ENCODE measurements around the gene SYT17. TPM values are rescaled to one million over a fixed set of nuclear protein-coding genes. Genes with fewer than 3 reads are reported as not detected.

The SYT17 gene
- total and polyA plus RNA-seq, 8 donors = 2.9 to 37.1 (median 10.7) TPM

- H3K36me3 ChIP-seq = no peaks in the 10 kb centered on the region
- H3K4me1 ChIP-seq = peaks cover 0 to 16% (median 0%) of the 10 kb centered on the region in 4 donors
- H3K9me3 ChIP-seq = no peaks in the 10 kb centered on the region
- TF ChIP-seq CTCF (IDR thresholded peaks at IDR 0.05) (no peak), POLR2AphosphoS5 (IDR thresholded peaks at IDR 0.05) (no peak), POLR2A (IDR thresholded peaks at IDR 0.05) (no peak), EP300 (IDR thresholded peaks at IDR 0.05) (no peak)
- intact Hi-C loops (cut with DNase I; ENCODE audit: low total_unique reads) = no loop called here
- H3K27ac ChIP-seq = no peak overlapping the region
- no peak overlapping the region for H3K4me3 ChIP-seq
- no peak for DNase-seq
- no peaks in the 10 kb centered on the region for H3K27me3 ChIP-seq
- 23 to 58% (median 43%) methylated on average over 3 of the region's 3 CpGs for WGBS, 5 donors
Measured at GRCh38 chr16:19282101-19282500, 114.1 kb downstream of the SYT17 start.

- H3K4me1 ChIP-seq = peaks cover 0 to 16% (median 0%) of the 10 kb centered on the region in 4 donors
- no peak for DNase-seq
- no peak for TF ChIP-seq CTCF (IDR thresholded peaks at IDR 0.05)
- no peak for TF ChIP-seq POLR2A (IDR thresholded peaks at IDR 0.05)
- no peak for TF ChIP-seq POLR2AphosphoS5 (IDR thresholded peaks at IDR 0.05)
- TF ChIP-seq EP300 (IDR thresholded peaks at IDR 0.05) = no peak
- no peaks in the 10 kb centered on the region for H3K36me3 ChIP-seq
- H3K27ac ChIP-seq = peak overlapping the region in 1 of 5 donors; percentile 24
- H3K9me3 ChIP-seq = no peaks in the 10 kb centered on the region
- H3K4me3 ChIP-seq = no peak overlapping the region
- intact Hi-C loops (cut with DNase I; ENCODE audit: low total_unique reads) = no loop called here
- 89 to 96% (median 91%) methylated on average over 2 of the region's 2 CpGs for WGBS, 5 donors
- no peaks in the 10 kb centered on the region for H3K27me3 ChIP-seq
Measured at GRCh38 chr16:19283637-19284036, 115.6 kb downstream of the SYT17 start.

GRCh38 chr16:19284207-19284606, 116.2 kb downstream of the SYT17 start:
- H3K4me3 ChIP-seq = no peak overlapping the region
- H3K4me1 ChIP-seq = peaks cover 0 to 16% (median 0%) of the 10 kb centered on the region in 4 donors
- no peaks in the 10 kb centered on the region for H3K9me3 ChIP-seq
- H3K27ac ChIP-seq = peak overlapping the region in 2 of 5 donors; percentile 34 to 44
- DNase-seq = peak; percentile 55 to 90
- TF ChIP-seq POLR2AphosphoS5 (IDR thresholded peaks at IDR 0.05) (peak; percentile 34 to 62 (median 44)), CTCF (IDR thresholded peaks at IDR 0.05) (no peak)
- no peaks in the 10 kb centered on the region for H3K36me3 ChIP-seq
- WGBS, 5 donors = 24 to 39% (median 25%) methylated on average over 1 of the region's 1 CpG
- H3K27me3 ChIP-seq = no peaks in the 10 kb centered on the region
- intact Hi-C loops (cut with DNase I; ENCODE audit: low total_unique reads) = no loop called here

- no peak for TF ChIP-seq POLR2AphosphoS5 (IDR thresholded peaks at IDR 0.05)
- no peak for TF ChIP-seq POLR2A (IDR thresholded peaks at IDR 0.05)
- no peak for TF ChIP-seq CTCF (IDR thresholded peaks at IDR 0.05)
- TF ChIP-seq EP300 (IDR thresholded peaks at IDR 0.05) = no peak
- WGBS, 5 donors = 74 to 90% (median 88%) methylated on average over 2 of the region's 2 CpGs
- no peak within 1 kb of the TSS for H3K4me3 ChIP-seq
- H3K9me3 ChIP-seq = no peaks in the 10 kb centered on the region
- peak within 1 kb of the TSS in 3 of 5 donors; percentile 8 to 44 (median 34) for H3K27ac ChIP-seq
- no peaks in the 10 kb centered on the region for H3K36me3 ChIP-seq
- H3K4me1 ChIP-seq = peaks cover 0 to 28% (median 3%) of the 10 kb centered on the region in 4 donors
- intact Hi-C loops (cut with DNase I; ENCODE audit: low total_unique reads) = no loop called here
- DNase-seq = no peak
- H3K27me3 ChIP-seq = no peaks in the 10 kb centered on the region
Measured at GRCh38 chr16:19285431-19285830, 117.4 kb downstream of the SYT17 start, which contains the start of gene CLEC19A. TSS of gene CLEC19A (plus strand) at chr16:19285731. CDS start at chr16:19285852, 121 bp downstream.
